Esophagus muscularis mucosa (tissue), 3 donors: Measurements from ENCODE around the gene ADAM10.

Source experiments
- POLR2A ChIP-seq: fragments of 450-650 bp; IDR thresholded peaks from one replicate; pipeline ENCODE4 v1.6.1; 2017; ENCODE audit warnings: antibody characterized with exemption, moderate library complexity, mild to moderate bottlenecking, low read depth
- TF ChIP-seq, protein P1 (sequence below), 3 experiments: fragments of 200-600 bp in 2 of 3; fragments of 450-650 bp in 1 of 3; sonication (generic) in 2 of 3; IDR thresholded peaks; one replicate each; pipeline ENCODE4 v1.5.1; 2017 to 2019; ENCODE audit warnings: antibody characterized with exemption in 3 of 3, mild to moderate bottlenecking in 2 of 3, moderate library complexity in 1 of 3

- TF ChIP-seq, protein P1, sequence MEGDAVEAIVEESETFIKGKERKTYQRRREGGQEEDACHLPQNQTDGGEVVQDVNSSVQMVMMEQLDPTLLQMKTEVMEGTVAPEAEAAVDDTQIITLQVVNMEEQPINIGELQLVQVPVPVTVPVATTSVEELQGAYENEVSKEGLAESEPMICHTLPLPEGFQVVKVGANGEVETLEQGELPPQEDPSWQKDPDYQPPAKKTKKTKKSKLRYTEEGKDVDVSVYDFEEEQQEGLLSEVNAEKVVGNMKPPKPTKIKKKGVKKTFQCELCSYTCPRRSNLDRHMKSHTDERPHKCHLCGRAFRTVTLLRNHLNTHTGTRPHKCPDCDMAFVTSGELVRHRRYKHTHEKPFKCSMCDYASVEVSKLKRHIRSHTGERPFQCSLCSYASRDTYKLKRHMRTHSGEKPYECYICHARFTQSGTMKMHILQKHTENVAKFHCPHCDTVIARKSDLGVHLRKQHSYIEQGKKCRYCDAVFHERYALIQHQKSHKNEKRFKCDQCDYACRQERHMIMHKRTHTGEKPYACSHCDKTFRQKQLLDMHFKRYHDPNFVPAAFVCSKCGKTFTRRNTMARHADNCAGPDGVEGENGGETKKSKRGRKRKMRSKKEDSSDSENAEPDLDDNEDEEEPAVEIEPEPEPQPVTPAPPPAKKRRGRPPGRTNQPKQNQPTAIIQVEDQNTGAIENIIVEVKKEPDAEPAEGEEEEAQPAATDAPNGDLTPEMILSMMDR (IDR thresholded peaks at IDR 0.05): no peak
- TF ChIP-seq POLR2A: no peak
These were observed 198.3 kb downstream of the ADAM10 start for GRCh38 chr15:58551084-58551763.
